GM12878 (cell line): ENCODE results near the gene SPRED2. TPM values are rescaled to one million over a fixed set of nuclear protein-coding genes. Genes with fewer than 3 reads are reported as not detected.

Source experiments
- BHLHE40 ChIP-seq, 2 experiments: fragments of 450-650 bp in 1 of 2; IDR thresholded peaks; 2 replicates each; pipeline ENCODE4 v1.6.1; 2011 to 2017; ENCODE audit warnings: low read depth in 2 of 2, borderline replicate concordance in 1 of 2, improper control_type of control experiment in 1 of 2, low read length in 1 of 2, mild to moderate bottlenecking in 1 of 2
- EP300 ChIP-seq, 2 experiments: fragments of 150-350 bp in 1 of 2; IDR thresholded peaks; 2 replicates each; pipeline ENCODE4 v1.6.1; 2011 to 2012; ENCODE audit warnings: low read depth in 2 of 2, low read length in 2 of 2, borderline replicate concordance in 1 of 2, improper control_type of control experiment in 1 of 2, inconsistent platforms in 1 of 2; ENCODE audit not compliant: control insufficient read depth in 1 of 2
- FOS ChIP-seq: IDR thresholded peaks from 3 replicates; pipeline ENCODE4 v1.6.1; 2011; ENCODE audit warnings: borderline replicate concordance; ENCODE audit not compliant: insufficient read length; ENCODE audit errors: extremely low read depth
- NRF1 ChIP-seq: conservative IDR thresholded peaks from 2 replicates; pipeline ENCODE4 v1.6.1; 2011; ENCODE audit warnings: mild to moderate bottlenecking, low read depth, low read length, improper control_type of control experiment
- POU2F2 ChIP-seq: IDR thresholded peaks from 3 replicates; pipeline ENCODE4 v1.6.1; 2011; ENCODE audit warnings: low read depth, mild to moderate bottlenecking, low read length, borderline replicate concordance
- ZBED1 ChIP-seq: IDR thresholded peaks from 2 replicates; pipeline ENCODE4 v1.6.1; 2016; ENCODE audit warnings: borderline replicate concordance
- polyA plus RNA-seq, 11 experiments: library from polyadenylated mRNA; depleted of rRNA in 4 of 11; unstranded in 6 of 11; stranded (reverse) in 5 of 11; fragments of >200 nt; fragmentation: Nextera tagmentation in 4 of 11; fragmentation: Illumina TruSeq in 1 of 11; extraction: Ambion mirVana in 4 of 11; extraction: Trizol in 1 of 11; gene quantifications; 1 replicate in 1 of 11; 2 replicates in 10 of 11; pipeline versions ENCODE4 v1.2.1 to v1.2.3, GENCODE V29; 2011 to 2016; ENCODE audit warnings: inconsistent platforms in 2 of 11, missing spikeins in 2 of 11, low read depth in 1 of 11
- total RNA-seq, 4 experiments: library from RNA; depleted of rRNA in 3 of 4; stranded (reverse); fragments of >200 nt in 3 of 4; fragmentation: Illumina TruSeq in 1 of 4; extraction: Trizol in 1 of 4; gene quantifications; 2 replicates each; pipeline versions ENCODE4 v1.2.1 to v1.2.3, GENCODE V29; 2013 to 2021
- TF ChIP-seq, protein P1 (sequence below): fragments of 450-650 bp; formaldehyde crosslinking; IDR thresholded peaks from 2 replicates; pipeline ENCODE4 v1.4.0; 2020; ENCODE audit warnings: mild to moderate bottlenecking, moderate library complexity
- TF ChIP-seq, protein P2 (sequence below): fragments of 450-650 bp; conservative IDR thresholded peaks from 2 replicates; pipeline ENCODE4 v1.6.1; 2017; ENCODE audit warnings: mild to moderate bottlenecking, moderate library complexity
- TF ChIP-seq, protein P3 (sequence below): fragments of 450-650 bp; IDR thresholded peaks from 2 replicates; pipeline ENCODE4 v1.6.1; 2017; ENCODE audit warnings: low read depth, mild to moderate bottlenecking, moderate library complexity

The SPRED2 gene
- total and polyA plus RNA-seq, 10 of the 15 experiments (the other 5 are each of a cell fraction or from before 2014, with no cell fraction given), result 3.0 to 23.9 (median 9.7) TPM

DNA sequence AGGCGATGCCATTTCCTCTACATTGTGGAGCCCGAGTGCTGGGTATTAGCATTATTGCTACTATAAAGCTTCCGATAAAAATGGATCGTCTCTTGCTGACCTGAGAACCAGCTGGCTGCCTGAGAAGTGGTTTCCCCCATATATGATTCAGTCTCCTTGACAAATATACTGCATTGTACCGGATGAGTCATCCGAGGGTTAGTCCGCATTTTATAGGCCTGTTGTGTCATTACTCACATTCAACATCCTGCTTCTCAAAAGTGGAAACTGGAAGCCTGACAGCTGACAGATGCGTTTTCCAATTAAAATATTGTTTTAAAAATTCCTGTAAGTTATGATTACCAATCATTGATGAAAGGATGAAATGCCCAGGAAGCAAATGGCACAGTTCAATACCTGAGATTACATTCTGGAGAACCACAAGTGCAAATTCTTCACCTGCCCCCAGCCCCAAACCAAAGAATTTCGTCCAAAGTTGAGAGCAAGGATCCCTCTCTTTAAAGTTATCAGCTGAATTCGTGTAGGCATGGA is 65.7 kb downstream of the SPRED2 start (continued):
- TF ChIP-seq, protein P1, sequence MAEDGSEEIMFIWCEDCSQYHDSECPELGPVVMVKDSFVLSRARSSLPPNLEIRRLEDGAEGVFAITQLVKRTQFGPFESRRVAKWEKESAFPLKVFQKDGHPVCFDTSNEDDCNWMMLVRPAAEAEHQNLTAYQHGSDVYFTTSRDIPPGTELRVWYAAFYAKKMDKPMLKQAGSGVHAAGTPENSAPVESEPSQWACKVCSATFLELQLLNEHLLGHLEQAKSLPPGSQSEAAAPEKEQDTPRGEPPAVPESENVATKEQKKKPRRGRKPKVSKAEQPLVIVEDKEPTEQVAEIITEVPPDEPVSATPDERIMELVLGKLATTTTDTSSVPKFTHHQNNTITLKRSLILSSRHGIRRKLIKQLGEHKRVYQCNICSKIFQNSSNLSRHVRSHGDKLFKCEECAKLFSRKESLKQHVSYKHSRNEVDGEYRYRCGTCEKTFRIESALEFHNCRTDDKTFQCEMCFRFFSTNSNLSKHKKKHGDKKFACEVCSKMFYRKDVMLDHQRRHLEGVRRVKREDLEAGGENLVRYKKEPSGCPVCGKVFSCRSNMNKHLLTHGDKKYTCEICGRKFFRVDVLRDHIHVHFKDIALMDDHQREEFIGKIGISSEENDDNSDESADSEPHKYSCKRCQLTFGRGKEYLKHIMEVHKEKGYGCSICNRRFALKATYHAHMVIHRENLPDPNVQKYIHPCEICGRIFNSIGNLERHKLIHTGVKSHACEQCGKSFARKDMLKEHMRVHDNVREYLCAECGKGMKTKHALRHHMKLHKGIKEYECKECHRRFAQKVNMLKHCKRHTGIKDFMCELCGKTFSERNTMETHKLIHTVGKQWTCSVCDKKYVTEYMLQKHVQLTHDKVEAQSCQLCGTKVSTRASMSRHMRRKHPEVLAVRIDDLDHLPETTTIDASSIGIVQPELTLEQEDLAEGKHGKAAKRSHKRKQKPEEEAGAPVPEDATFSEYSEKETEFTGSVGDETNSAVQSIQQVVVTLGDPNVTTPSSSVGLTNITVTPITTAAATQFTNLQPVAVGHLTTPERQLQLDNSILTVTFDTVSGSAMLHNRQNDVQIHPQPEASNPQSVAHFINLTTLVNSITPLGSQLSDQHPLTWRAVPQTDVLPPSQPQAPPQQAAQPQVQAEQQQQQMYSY, result no peak
- no peak for TF ChIP-seq POU2F2
- TF ChIP-seq FOS, result no peak
- TF ChIP-seq NRF1, result no peak
- TF ChIP-seq ZBED1, result no peak; the same call in 1 of the 2 replicates
- TF ChIP-seq BHLHE40 (IDR thresholded peaks at IDR 0.05; ENCODE audit: borderline replicate concordance in 1 of 2, low read depth in 2 of 2, low read length in 1 of 2), result no peak
- no peak for TF ChIP-seq EP300 (IDR thresholded peaks at IDR 0.05; ENCODE audit: borderline replicate concordance in 1 of 2, control insufficient read depth in 1 of 2, low read depth in 2 of 2, low read length in 2 of 2)
- TF ChIP-seq, protein P2, sequence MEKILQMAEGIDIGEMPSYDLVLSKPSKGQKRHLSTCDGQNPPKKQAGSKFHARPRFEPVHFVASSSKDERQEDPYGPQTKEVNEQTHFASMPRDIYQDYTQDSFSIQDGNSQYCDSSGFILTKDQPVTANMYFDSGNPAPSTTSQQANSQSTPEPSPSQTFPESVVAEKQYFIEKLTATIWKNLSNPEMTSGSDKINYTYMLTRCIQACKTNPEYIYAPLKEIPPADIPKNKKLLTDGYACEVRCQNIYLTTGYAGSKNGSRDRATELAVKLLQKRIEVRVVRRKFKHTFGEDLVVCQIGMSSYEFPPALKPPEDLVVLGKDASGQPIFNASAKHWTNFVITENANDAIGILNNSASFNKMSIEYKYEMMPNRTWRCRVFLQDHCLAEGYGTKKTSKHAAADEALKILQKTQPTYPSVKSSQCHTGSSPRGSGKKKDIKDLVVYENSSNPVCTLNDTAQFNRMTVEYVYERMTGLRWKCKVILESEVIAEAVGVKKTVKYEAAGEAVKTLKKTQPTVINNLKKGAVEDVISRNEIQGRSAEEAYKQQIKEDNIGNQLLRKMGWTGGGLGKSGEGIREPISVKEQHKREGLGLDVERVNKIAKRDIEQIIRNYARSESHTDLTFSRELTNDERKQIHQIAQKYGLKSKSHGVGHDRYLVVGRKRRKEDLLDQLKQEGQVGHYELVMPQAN, result no peak
- TF ChIP-seq, protein P3, sequence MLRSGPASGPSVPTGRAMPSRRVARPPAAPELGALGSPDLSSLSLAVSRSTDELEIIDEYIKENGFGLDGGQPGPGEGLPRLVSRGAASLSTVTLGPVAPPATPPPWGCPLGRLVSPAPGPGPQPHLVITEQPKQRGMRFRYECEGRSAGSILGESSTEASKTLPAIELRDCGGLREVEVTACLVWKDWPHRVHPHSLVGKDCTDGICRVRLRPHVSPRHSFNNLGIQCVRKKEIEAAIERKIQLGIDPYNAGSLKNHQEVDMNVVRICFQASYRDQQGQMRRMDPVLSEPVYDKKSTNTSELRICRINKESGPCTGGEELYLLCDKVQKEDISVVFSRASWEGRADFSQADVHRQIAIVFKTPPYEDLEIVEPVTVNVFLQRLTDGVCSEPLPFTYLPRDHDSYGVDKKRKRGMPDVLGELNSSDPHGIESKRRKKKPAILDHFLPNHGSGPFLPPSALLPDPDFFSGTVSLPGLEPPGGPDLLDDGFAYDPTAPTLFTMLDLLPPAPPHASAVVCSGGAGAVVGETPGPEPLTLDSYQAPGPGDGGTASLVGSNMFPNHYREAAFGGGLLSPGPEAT, result no peak
- TF ChIP-seq, all 136 proteins: peak for 13
